WI38 (cell line): ENCODE data around the gene GRID2.

Experiments
- H3K4me3 ChIP-seq: 2 replicates; pipeline ENCODE4 v1.5.1; 2011; ENCODE audit warnings: low read depth, mild to moderate bottlenecking, control low read depth, low read length
- TF ChIP-seq, protein P1 (sequence below): IDR thresholded peaks from 2 replicates; pipeline ENCODE4 v1.5.1; 2012; ENCODE audit warnings: low read depth, mild to moderate bottlenecking, control low read depth, low read length

Gene GRID2

DNA sequence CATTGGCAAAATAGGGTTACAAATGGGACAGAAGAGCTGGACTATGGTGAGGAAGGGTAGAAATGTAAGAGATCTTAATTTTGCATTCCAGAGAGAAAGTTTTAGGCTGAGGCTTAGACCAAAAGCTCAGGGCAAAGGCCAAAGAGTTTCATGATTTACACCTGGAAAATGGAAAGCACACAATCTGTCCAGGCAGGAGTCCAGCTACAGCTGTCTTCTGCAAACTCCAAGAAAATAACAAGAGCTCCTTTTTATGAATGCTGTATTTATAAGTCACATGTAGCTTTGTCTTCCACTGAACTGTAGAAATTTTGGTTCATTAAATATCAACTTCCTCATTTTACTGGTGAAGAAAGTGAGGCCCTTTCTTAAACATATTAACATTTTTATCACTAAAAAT lies 1236.8 kb downstream of the GRID2 start:
- TF ChIP-seq, protein P1, sequence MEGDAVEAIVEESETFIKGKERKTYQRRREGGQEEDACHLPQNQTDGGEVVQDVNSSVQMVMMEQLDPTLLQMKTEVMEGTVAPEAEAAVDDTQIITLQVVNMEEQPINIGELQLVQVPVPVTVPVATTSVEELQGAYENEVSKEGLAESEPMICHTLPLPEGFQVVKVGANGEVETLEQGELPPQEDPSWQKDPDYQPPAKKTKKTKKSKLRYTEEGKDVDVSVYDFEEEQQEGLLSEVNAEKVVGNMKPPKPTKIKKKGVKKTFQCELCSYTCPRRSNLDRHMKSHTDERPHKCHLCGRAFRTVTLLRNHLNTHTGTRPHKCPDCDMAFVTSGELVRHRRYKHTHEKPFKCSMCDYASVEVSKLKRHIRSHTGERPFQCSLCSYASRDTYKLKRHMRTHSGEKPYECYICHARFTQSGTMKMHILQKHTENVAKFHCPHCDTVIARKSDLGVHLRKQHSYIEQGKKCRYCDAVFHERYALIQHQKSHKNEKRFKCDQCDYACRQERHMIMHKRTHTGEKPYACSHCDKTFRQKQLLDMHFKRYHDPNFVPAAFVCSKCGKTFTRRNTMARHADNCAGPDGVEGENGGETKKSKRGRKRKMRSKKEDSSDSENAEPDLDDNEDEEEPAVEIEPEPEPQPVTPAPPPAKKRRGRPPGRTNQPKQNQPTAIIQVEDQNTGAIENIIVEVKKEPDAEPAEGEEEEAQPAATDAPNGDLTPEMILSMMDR: no peak
- no peak overlapping the region for H3K4me3 ChIP-seq

DNA sequence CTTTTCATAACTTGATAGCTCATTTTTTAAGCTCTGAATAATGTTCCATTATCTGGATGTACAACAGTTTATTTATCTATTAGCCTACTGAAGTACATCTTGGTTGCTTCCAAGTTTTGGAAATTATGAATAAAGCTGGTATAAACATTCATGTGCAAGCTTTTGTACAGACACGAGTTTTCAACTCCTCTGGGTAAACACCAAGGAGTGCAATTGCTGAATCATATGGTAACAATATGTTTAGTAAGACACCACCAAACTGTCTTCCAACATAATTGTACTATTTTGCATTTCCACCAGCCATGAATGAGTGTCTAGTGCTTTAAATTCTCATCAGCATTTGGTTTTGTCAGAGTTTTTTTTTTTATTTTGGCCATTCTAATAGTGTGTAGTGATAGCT lies 1258.1 kb downstream of the GRID2 start:
- no peak overlapping the region for H3K4me3 ChIP-seq
- TF ChIP-seq, protein P1: no peak

DNA sequence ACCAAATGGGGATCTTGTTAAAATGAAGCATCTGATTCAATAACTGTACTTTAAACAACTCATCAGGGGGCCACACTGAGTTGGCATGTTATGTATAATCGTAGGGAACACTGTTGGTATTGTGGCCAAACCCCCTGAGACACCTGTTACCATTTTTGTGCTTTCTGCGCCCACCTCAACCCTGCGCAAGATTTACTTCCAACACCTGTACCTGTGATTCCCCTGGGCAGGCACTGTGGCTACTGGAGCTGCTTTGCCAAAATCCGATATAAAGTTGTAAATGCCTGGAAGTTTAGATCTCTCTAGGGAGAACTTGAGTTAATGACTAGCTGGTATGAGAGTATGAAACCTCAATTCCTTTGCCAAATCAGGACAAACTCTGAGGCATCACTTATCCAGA lies 1265.0 kb downstream of the GRID2 start:
- no peak overlapping the region for H3K4me3 ChIP-seq
- TF ChIP-seq, protein P1: no peak

DNA sequence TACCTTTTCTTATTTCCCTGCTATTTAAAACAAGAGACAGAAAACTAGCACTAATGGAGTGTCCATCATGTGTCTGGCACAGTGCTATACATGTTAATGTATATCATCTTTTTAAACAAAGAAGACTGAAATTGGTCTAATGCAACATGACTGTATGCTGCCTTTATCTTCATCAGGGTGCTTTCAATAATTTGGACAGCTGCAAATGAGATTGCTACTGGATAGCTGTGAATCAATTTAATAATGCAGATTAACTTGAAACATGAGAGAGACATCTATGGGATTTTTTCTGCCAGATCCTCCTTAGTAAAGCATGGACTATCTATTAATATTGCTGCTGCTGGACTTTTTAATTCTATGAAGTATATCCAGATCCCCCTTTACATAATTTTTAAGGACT lies 1269.5 kb downstream of the GRID2 start:
- TF ChIP-seq, protein P1: no peak

DNA sequence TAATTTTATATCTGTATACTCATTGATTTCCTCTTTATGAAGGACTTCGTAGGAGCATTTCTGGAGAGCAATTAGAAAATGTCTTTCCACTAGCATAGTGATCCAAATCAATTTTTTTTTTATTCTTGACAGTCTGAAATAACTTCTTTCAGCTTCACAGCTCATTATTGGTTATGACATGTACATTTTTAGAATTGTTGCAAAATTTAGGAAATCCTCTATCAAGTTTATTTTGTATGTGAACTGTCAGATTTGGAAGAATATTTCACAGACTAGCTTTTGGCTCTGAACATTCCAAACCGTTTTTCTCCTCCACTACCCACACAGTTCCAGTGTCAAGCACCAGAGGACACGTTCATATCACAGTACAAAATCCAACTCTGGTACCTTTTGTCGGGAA lies 1275.2 kb downstream of the GRID2 start:
- H3K4me3 ChIP-seq: no peak overlapping the region
- TF ChIP-seq, protein P1: no peak

More for the DNA sequence above, 1269.5 kb downstream of the GRID2 start:
- H3K4me3 ChIP-seq: no peak overlapping the region

DNA sequence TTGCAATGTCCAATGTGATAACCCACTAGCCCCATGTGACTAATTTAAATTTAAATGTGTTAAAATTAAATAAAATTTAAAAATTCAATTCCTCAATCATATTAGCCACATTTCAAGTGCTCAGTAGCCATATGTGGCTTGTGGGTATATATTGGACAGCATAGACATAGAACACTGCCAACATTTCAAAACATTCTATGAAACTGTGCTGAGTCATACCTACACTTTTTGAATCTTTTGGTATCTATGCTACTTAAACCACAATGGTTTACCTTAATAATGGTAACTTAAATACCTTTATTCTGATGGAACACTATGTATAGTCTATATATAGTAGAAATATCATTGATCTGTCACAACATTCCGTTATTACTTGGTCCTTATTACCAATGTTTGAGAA lies 1301.4 kb downstream of the GRID2 start:
- no peak overlapping the region for H3K4me3 ChIP-seq
- TF ChIP-seq, protein P1: no peak

DNA sequence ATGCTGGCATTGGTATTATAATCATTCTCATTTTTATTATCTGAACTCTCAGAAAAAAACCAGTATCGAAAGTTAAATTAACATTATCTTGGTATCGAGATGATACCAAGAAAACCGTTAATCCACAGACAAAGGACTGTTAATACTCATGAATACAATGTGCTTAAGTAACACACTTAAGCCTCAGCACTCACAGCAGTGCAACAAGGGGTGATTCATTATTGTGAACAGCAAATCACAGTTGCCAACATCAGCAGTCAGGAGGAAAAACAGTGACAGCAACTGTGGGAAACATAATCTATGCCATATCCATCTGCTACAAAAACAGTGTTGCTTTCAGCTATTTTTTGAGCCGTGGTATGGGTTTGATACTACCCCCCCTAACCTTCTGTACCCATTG lies 1313.8 kb downstream of the GRID2 start:
- TF ChIP-seq, protein P1: no peak

More for the DNA sequence above, 1313.8 kb downstream of the GRID2 start:
- H3K4me3 ChIP-seq: no peak overlapping the region
